Skin epidermis (tissue), 12 donors: ENCODE results near the gene MGAT4D.
"Not testable (repeated sequence)": the region's sequence is repeated elsewhere in the genome, so short reads cannot be mapped to it uniquely, and the experiment has no call there.

ENCODE experiments used
- H3K27ac ChIP-seq, 21 experiments: fragments of 200-600 bp; sonication (generic) in 11 of 21; one replicate each; pipeline ENCODE4 v1.5.0; 2020; ENCODE audit warnings: mild to moderate bottlenecking in 3 of 21, inconsistent platforms in 2 of 21, moderate library complexity in 2 of 21
- H3K4me3 ChIP-seq, 7 experiments: fragments of 200-600 bp; sonication (generic) in 2 of 7; one replicate each; pipeline ENCODE4 v1.5.0; 2020; ENCODE audit warnings: inconsistent platforms in 2 of 7, mild to moderate bottlenecking in 2 of 7, moderate library complexity in 1 of 7

Gene MGAT4D

DNA sequence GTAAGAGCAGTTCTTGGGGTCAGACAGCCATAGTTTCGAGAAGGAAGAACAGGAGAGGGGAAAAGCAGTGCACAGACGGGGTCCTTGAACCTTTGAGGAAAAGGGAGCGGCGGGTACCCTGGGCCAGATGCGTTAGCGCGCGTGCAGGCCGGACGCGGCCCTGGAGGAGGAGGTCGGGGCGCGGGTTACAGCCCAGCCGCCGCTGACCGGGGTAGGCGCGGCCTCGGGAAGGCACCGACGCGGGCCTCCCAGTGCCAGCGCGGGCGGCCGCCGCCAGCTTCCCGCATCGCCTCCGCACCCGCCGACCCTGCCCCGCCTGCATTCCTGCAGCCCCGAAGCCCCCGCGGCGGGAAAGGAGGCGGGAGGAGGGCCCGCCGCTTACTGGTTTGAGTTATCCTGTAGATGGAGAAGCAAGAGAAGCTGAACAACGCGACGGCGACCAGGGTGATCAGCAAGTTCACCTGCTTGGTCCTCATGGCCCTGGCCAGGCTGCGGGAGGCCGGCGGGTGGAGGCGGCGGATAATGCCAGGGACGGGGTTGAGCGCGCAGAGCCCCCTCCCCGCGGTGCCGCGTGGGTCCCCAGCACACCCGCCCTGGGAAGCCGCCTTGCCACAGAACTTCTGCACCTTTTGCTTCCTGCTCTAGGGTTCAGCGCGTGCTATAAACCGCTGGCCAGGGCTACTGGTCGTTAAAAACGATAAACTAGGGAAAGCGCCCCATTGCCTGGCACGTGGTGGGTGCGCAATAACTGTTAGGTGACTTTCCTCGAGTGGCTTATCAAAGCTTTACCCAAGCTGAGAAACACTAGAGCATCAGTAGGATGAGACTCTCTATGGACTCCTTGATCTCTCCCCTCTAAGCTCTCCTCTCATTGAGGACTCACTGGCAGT, at the start of gene MGAT4D:
Gene MGAT4D, minus strand, starts transcription at position 547 of the 890 bp plus-strand sequence. Its CDS starts 71 bp downstream, at position 476.
- Histone ChIP-seq H3K4me3 (peak within 1 kb of the TSS in 1 of 7 experiments; percentile 9), H3K27ac (no peak within 1 kb of the TSS)

DNA sequence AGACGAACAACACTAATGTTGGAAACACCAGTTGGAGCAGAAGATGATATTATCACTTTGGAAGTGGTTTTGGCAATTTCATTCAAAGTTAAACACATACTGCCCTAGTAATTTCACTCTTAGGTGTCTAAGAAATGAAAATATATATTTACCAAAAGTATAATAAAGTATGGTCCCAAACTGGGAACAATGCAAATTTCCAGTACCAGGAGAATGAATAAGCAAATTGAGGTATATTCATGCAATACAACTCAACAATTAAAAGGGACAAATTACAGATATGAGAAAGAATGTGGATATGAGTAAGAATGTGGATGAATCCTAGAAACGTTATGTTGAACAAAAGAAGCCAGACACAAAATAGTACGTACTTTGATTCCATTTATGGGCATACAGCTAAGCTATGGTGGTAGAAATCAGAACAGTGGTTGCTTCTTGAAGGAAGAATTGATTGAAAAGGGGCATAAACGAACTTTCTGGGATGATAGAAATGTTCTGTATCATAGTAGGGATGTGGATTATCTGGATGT, 35.9 kb upstream of the MGAT4D start:
- no peak overlapping the region for H3K27ac ChIP-seq
- H3K4me3 ChIP-seq: no peak overlapping the region

DNA sequence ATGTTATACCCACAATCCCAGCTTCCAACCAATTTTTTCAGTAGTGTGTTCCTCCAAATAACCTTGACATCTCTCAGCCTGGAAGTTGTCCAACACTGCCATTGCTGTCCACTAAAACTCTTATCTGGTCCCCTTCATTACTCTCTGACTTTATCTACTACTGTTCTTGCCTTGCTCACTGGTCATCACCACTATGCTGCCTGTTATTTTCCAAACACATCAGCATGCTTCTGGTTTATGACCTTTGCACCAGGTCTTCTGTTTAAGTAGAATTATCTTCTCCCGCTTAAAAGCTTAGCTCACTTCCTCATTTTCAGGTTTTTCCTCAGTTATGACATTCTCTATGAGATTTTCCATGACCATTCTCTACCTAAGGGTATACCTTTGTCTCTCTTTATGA, 31.3 kb upstream of the MGAT4D start:
- no peak overlapping the region for H3K27ac ChIP-seq
- H3K4me3 ChIP-seq: no peak overlapping the region

DNA sequence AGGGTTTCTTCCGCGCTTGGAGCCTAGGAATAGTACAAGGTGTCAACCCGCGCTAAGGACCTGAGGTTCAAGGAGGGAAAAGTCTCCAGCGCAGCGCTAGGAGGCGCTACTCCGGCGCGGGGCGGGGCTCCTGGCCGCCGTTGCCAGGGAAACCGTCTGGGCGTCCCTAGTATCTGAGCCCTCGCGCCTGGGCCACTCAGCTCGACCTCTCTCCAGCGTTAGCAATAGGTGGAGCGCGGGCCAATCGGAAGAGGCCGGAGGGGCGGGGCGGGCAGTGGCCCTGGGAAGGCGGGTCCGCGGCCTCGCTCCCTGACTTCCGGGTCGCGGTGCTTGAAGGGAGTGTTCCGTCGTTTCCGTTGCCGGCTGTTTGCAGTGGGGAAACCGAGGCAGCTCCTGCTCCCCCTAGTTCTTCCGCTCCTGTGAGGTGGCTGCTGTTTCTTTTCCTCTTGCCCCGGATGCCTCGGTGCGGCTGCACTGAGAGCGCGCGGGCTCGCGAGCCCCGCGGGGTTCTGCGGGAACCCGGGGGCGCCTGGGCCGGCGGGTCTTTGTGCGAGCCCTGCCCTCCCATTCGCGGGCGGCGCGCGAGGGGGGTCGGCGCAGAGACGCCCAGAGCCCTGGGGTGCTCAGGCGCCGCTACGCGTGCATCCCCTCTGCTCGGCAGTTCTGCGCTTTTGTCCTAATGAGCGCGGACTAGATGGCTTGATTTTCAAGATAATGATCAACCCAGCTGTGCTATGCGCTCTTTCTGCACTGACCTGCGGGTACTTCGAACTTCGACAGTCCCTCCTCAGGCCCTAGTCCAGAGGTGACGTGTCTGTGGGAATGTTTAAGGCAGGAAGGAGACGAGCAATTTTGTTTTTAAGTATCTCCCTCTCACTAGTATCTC, 26.0 kb upstream of the MGAT4D start, which contains the start of gene ELMOD2:
Gene ELMOD2, plus strand, starts transcription at position 312 of the 886 bp plus-strand sequence. CDS start 1,261 bp downstream, outside the sequence.
- Histone ChIP-seq H3K27ac (peak within 1 kb of the TSS; percentile 34 to 96 (median 86)), H3K4me3 (peak within 1 kb of the TSS; percentile 66 to 98 (median 83))

DNA sequence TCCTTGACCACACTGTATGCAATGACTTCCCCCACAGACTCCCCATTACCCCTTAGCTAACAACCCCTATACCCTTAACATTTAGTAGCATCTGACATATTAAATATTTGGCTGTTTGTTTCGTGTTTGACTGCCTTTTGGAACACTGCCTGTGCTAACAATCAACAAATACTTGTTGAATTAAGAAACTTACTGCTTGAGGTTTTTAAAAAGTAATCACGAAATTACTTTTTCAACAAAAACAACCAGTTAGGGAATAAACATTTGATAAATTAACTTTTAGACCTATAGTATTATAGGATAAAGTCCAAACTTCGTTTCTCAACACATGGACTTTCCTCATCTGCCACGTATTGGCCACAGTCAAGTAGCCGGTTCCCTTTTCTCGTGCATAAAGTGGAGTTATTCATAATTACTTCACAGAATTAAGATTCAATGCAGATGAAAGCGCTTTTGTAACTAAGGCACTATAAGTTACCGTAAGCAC, 25.3 kb upstream of the MGAT4D start:
- Histone ChIP-seq H3K27ac (peak overlapping the region in 5 of 21 experiments; percentile 85 to 90 (median 87)), H3K4me3 (peak overlapping the region; percentile 66 to 98 (median 83))

DNA sequence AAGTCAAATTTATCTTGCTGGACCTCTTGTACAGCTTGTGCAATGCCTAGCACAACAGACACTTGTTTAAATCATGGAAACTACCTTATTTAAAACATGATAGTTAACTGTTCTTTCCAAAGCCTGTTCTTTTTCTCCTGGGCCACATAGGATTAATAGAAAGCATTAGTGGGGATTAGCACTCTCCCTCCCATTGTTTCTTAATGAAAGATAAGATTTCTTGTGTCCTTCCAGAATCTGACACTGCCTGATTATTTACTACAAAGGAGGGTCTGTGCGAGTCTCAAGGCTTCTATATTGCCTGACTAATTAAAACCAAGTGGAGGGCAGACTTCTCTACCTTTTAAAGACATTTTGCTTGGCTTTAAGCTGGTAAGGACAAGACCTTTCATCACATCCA, 17.3 kb upstream of the MGAT4D start:
- no peak overlapping the region for H3K27ac ChIP-seq
- H3K4me3 ChIP-seq: no peak overlapping the region

DNA sequence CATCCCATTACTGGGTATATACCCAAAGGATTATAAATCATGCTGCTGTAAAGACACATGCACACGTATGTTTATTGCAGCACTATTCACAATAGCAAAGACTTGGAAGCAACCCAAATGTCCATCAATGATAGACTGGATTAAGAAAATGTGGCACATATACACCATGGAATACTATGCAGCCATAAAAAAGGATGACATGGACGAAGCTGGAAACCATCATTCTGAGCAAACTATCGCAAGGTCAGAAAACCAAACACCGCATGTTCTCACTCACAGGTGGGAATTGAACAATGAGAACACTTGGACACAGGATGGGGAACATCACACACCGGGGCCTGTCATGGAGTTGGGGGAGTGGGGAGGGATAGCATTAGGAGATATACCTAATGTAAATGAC, 15.7 kb upstream of the MGAT4D start:
- not testable (repeated sequence) for H3K4me3 ChIP-seq, H3K27ac ChIP-seq

DNA sequence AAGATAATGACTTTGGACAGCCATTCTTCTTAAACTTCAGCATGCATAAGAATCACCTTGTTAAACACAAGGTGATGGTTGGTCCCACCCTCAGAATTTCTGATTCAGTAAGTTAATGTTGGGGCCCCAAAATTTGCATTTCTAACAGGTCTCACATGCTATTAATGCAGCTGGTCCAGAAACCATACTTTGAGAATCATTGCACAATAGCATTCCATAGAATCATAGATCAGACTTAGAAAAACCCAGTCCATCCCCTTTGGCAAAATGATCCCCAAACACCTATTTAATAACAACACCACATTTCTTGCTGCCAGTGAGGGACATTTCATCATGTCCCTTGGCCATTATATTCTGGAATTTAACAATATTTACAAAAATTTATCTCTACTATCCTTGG, 6.2 kb upstream of the MGAT4D start:
- Histone ChIP-seq H3K4me3 (no peak overlapping the region), H3K27ac (no peak overlapping the region)

DNA sequence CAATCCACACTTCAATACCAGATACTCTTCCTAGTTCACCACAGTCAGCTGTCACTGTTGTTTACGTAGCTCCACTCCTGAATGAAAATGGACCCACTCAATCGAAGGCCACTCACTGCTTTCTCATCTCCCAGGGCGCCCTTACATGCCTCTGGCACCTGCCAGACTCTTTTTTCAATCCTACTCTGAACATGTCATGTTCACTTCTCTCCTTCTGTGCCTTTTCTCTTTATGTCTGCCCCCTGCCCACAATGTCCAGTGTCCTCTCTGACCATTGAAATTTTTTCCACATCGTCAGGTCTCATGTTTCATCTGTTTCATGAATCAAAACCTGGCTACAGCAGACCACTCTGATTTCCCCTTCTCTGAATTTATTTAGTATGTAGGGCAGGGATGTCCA, 1.3 kb upstream of the MGAT4D start:
- no peak overlapping the region for H3K4me3 ChIP-seq
- no peak overlapping the region for H3K27ac ChIP-seq

DNA sequence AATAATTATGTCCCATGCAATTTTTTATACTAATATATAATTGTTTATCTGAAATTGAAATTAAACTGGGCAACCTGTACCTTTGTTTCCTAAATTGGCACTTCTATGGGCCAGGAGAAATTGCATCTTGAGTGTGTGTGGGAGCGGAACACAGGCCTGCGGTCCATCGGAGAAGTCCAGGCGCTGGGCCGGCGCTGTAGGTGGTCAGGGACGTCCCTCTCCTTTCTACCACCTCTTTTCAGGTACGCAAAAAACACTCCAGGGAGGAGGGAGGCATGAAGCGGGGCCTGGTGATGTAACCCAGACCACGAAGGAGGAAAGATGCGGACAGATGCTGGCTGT, 717 bp downstream of the MGAT4D start:
- H3K27ac ChIP-seq: no peak overlapping the region
- H3K4me3 ChIP-seq: no peak overlapping the region

DNA sequence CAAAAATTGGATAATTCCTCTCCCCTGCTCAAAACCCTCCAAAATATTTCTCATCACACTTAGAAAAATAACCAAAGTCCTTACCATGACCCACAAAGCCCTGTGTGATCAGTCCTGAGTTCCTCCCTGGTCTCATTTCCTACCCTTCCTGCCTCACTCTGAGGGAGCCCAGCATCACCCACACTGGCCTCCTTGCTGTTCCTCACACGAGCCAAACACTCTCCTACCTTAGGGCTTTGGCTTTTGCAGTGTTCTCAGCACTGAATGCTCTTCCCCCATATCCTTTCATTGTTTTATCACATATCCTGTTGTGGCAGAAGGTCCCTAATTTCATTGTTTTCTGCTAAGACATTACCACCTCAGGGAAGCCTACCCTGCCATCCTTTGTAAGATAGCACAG, 12.2 kb downstream of the MGAT4D start:
- Histone ChIP-seq H3K4me3 (no peak overlapping the region), H3K27ac (no peak overlapping the region)

DNA sequence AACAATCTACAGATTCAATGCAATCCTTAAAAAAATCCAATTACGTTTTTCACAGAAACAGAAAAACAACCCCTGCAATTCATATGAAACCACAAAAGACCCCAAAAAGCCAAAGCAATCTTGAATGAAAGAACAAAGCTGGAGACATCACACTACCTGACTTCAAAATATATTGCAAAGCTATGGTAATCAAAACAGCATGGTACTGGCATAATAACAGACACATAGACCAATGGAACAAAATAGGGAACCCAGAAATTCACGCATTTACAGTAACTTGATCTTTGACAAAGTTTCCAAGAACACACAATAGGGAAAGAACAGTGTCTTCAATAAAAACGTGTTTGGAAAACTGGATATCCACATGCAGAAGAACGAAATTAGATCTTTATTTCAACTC, 14.6 kb downstream of the MGAT4D start:
- Histone ChIP-seq H3K4me3 (no peak overlapping the region), H3K27ac (no peak overlapping the region)

DNA sequence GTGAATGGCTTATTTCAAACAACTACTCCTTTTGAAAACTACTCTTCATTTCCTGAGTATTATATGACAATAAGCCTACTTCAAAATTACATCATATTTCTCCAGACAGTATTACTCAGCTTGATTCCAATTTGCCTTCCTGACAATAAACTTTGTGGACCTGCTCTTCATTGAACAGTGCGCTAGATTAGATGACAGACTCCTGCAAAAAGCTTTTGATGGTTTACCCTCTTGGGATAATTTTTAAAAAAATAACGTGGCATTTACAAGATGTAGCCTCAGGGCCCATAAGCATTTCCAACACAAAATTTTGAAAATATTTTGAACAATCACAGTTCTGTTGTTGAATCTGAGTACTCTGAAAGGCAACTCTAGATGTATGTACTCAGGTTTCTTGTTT, 25.9 kb downstream of the MGAT4D start:
- Histone ChIP-seq H3K27ac (no peak overlapping the region), H3K4me3 (no peak overlapping the region)

DNA sequence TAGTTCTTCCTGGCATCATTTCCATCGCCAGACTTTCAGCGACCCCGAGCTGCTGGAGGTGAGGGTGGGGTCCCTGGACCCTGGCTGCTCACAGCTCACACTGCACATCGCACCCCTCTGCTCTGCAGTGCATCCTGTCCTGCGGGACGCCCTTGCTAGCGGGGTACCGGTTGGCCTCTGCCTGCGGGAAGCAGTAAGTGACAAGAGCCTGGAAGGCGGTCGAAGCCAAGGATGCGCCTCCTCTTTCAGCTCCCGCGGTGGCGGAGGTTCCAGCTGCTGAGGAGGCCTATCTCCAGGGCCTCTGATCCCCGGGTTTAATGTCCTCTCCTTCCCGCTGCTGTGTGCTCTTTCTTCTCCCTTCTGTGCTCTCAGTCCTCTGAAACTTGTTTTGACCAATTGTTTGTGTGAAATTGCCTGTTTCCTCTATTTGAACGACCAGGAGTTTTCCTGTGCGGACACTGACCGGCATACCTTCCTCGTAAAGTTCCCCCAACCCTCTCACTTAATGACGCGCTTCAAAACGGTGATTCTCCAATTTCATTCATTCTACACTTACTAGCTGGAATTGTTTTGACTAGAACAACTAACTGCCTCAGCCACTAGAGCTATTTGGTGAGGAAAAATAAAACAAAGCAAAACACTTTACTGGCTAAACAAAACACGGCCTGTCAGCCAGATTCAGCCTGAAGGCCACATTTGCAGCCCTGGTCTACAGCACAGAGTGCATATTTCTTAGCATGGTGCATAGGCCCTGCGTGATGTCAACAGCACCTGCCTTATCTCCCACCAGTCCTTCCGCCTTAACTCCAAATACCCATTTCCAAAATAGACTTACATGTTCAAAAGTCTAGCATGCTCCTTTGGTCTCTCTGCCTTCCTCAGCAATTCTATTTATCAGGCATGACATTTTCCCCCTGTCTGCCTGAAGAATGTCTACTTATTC, 28.0 kb downstream of the MGAT4D start:
- no peak overlapping the region for H3K4me3 ChIP-seq
- no peak overlapping the region for H3K27ac ChIP-seq

DNA sequence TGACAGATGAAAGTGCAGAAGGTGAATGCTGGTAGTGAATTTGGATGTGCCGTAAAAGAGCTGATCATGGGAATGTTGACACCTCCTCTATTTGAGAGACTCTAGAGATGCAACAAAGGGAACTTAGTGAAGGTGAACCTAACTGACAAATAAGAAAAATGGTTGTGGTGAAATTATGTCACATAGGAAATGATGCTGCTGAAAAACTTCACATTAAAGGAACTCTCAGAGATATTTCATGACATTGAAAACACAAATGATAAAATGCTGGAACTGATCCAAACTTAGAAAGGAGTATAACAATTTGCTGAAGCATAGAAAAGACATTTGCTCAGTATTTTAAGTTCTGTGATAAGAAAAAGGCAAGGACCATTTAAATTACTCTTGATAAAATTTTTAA, 31.9 kb downstream of the MGAT4D start:
- Histone ChIP-seq H3K27ac (no peak overlapping the region), H3K4me3 (no peak overlapping the region)

DNA sequence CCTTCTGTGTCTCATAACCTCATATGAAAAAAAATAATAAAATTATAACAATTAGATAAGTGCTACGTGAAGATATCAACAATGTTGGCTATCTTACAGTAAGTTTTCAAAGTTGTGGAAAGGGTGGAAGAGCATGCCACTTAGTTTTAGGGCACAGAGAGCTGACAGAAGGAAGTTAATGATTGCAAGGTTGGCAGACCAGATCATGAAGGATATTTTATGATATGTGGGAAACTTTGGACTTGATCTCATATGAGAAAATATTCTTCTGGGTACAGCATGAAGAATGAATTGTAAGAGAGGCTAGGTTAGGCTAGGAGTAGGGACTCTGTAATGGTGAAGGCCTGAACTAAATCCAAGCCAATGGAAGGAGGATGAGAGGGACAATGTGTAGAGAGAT, 34.5 kb downstream of the MGAT4D start:
- Histone ChIP-seq H3K27ac (no peak overlapping the region), H3K4me3 (no peak overlapping the region)

DNA sequence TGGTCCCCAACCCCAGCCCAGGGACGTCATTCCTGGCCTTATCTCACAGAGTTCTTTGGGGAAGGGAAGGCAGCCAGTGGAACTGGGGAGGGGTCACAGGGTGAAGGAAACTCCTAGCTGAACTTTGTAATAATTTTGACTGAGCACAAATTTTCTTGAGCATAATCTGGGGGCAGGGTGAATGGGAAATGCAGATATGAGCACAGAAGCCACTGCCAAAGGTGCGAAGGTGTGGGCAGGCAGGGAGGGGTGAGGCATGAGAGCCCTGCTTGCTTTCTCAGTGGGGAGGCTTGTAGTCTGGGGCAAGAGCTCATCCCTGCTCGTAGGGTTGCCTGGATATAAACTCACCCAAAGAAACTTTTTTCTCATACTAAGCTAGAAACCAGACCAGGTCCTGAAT, 34.9 kb downstream of the MGAT4D start:
- no peak overlapping the region for H3K27ac ChIP-seq
- H3K4me3 ChIP-seq: no peak overlapping the region

DNA sequence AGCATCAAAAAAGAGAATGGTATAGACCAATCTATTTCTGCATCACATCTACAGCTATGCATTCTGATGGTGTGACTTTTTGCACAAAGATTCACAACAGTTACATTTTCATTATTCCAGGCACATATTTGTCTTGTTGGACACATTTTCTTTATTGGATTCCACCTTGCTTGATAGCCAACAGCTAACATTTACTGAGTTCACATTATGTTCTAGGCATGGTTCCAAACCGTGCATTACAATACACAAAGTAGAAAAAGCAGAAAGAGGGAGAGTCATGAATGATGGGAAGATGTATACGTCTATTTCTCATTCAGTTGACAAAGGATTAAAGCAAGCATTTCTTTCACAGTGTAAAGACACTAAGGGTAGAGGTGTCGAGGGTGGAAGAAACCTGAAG, 47.7 kb downstream of the MGAT4D start:
- no peak overlapping the region for H3K27ac ChIP-seq

DNA sequence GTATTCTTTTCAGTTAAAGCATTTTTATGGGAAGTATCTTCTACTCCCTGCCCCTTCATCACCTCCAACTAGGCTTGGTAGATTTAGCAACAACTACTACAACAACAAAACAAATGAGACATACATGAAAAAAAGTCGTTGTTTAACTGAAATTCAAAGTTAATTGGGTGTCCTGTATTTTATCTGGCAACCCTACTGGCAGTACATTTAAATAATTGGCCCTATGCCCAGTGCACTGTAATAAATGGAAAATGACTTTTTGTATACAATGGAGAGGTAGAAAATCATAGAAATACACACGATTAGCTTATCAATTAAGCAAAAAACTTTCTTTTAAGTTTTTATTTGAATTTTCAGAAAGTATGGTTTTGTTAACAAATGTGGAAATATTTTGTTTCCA, 49.3 kb downstream of the MGAT4D start:
- H3K27ac ChIP-seq: no peak overlapping the region
- H3K4me3 ChIP-seq: no peak overlapping the region

More for the DNA sequence above, 47.7 kb downstream of the MGAT4D start:
- H3K4me3 ChIP-seq: no peak overlapping the region
